NCI-H748 treated with DMSO at 0.1 percent for 48 hours (cell line): Measurements from ENCODE around the gene TMEM52.

Experiments used
- DNase-seq: peaks from one replicate; lab custom pipeline; 2025; lab: John Stamatoyannopoulos, UW

TMEM52 gene

GRCh38 chr1:1872329-1872994 is 46.6 kb downstream of the TMEM52 start:
- no peak for DNase-seq

- no peak for DNase-seq
Observed at GRCh38 chr1:1869469-1869868, 49.6 kb downstream of the TMEM52 start.
